HepG2 (cell line): Measurements from ENCODE around the gene CEP57L1. TPM values are rescaled to one million over a fixed set of nuclear protein-coding genes. Genes with fewer than 3 reads are reported as not detected.
A peak's percentile ranks its signal among the peaks of the same experiment; 100 is the strongest.

Experiments used
- BRF2 ChIP-seq: sonication (generic); formaldehyde crosslinking; IDR thresholded peaks from 2 replicates; pipeline ENCODE4 v1.8.1; 2022; ENCODE audit warnings: mild to moderate bottlenecking, missing genetic modification reagents
- DR1 ChIP-seq: sonication (generic); formaldehyde crosslinking; IDR thresholded peaks from 2 replicates; pipeline ENCODE4 v1.8.0; 2021; ENCODE audit warnings: mild to moderate bottlenecking, missing genetic modification reagents, inconsistent platforms
- HMGXB4 ChIP-seq, 2 experiments: sonication (generic) in 1 of 2; formaldehyde crosslinking in 1 of 2; IDR thresholded peaks; 2 replicates each; pipeline versions ENCODE4 v1.4.0 to v1.6.1; 2018 to 2020; ENCODE audit warnings: missing genetic modification reagents in 2 of 2, borderline replicate concordance in 1 of 2, low read depth in 1 of 2, mild to moderate bottlenecking in 1 of 2, missing biosample characterization in 1 of 2
- HNRNPK ChIP-seq: fragments of 200-400 bp; formaldehyde crosslinking; IDR thresholded peaks from 2 replicates; pipeline ENCODE4 v1.6.1; 2018; ENCODE audit warnings: low read length, low read depth, moderate library complexity, mild to moderate bottlenecking; ENCODE audit not compliant: poor library complexity, severe bottlenecking
- IKZF5 ChIP-seq: IDR thresholded peaks from 2 replicates; pipeline ENCODE4 v1.6.1; 2018; ENCODE audit warnings: missing genetic modification reagents, mild to moderate bottlenecking, missing compliant biosample characterization
- IRF1 ChIP-seq: sonication (generic); formaldehyde crosslinking; IDR thresholded peaks from 2 replicates; pipeline ENCODE4 v1.4.0; 2020; ENCODE audit warnings: low read depth, mild to moderate bottlenecking, missing genetic modification reagents
- ISX ChIP-seq: sonication (generic); formaldehyde crosslinking; conservative IDR thresholded peaks from 2 replicates; pipeline ENCODE4 v1.5.0; 2020; ENCODE audit warnings: missing genetic modification reagents
- MAX ChIP-seq: IDR thresholded peaks from 2 replicates; pipeline ENCODE4 v1.6.1; 2012; ENCODE audit warnings: inconsistent platforms
- MTA3 ChIP-seq: sonication (generic); formaldehyde crosslinking; IDR thresholded peaks from 2 replicates; pipeline ENCODE4 v1.4.0; 2020; ENCODE audit warnings: missing genetic modification reagents
- NBN ChIP-seq: fragments of 450-650 bp; conservative IDR thresholded peaks from 2 replicates; pipeline ENCODE4 v1.6.1; 2017
- RNF2 ChIP-seq: fragments of 450-650 bp; conservative IDR thresholded peaks from 2 replicates; pipeline ENCODE4 v1.6.1; 2016; ENCODE audit warnings: low read depth
- TAF1 ChIP-seq: sonication (generic); formaldehyde crosslinking; IDR thresholded peaks from 2 replicates; pipeline ENCODE4 v1.4.0; 2020; ENCODE audit warnings: missing genetic modification reagents
- ZBTB38 ChIP-seq: sonication (generic); formaldehyde crosslinking; IDR thresholded peaks from 2 replicates; pipeline ENCODE4 v1.5.1; 2020; ENCODE audit warnings: mild to moderate bottlenecking, missing genetic modification reagents
- ZBTB46 ChIP-seq: sonication (generic); formaldehyde crosslinking; IDR thresholded peaks from 2 replicates; pipeline ENCODE4 v1.4.0; 2020; ENCODE audit warnings: mild to moderate bottlenecking, missing genetic modification reagents, borderline replicate concordance
- ZMAT3 ChIP-seq: sonication (generic); formaldehyde crosslinking; conservative IDR thresholded peaks from 2 replicates; pipeline ENCODE4 v1.7.0; 2021; ENCODE audit warnings: missing genetic modification reagents
- ZNF143 ChIP-seq: sonication (generic); formaldehyde crosslinking; IDR thresholded peaks from 2 replicates; pipeline ENCODE4 v1.4.0; 2020; ENCODE audit warnings: missing genetic modification reagents
- ZNF24 ChIP-seq: fragments of 450-650 bp; IDR thresholded peaks from 2 replicates; pipeline ENCODE4 v1.6.1; 2017; ENCODE audit warnings: antibody characterized with exemption, mild to moderate bottlenecking
- ZNF549 ChIP-seq: sonication (generic); formaldehyde crosslinking; IDR thresholded peaks from 2 replicates; pipeline ENCODE4 v1.5.0; 2020; ENCODE audit warnings: missing genetic modification reagents
- ZNF567 ChIP-seq: sonication (generic); formaldehyde crosslinking; IDR thresholded peaks from 2 replicates; pipeline ENCODE4 v1.8.1; 2023; ENCODE audit warnings: mild to moderate bottlenecking, missing genetic modification reagents, borderline replicate concordance
- ZNF672 ChIP-seq: sonication (generic); formaldehyde crosslinking; IDR thresholded peaks from 2 replicates; pipeline ENCODE4 v1.8.1; 2022; ENCODE audit warnings: missing genetic modification reagents
- ZNF761 ChIP-seq: sonication (generic); formaldehyde crosslinking; conservative IDR thresholded peaks from 2 replicates; pipeline ENCODE4 v1.4.0; 2020; ENCODE audit warnings: mild to moderate bottlenecking, missing genetic modification reagents
- polyA plus RNA-seq, 8 experiments: library from polyadenylated mRNA; depleted of rRNA in 3 of 8; stranded (reverse) in 7 of 8; unstranded in 1 of 8; fragments of >200 nt; fragmentation: Illumina TruSeq in 4 of 8; extraction: Trizol in 4 of 8; gene quantifications; 2 replicates each; pipeline versions ENCODE4 v1.2.1 to v1.2.3, GENCODE V29; 2011 to 2016; ENCODE audit warnings: low read depth in 4 of 8, missing spikeins in 1 of 8, mixed read lengths in 1 of 8; ENCODE audit not compliant: insufficient read depth in 1 of 8
- total RNA-seq, 5 experiments: library from RNA; depleted of rRNA; stranded (reverse); fragments of >200 nt; fragmentation: Illumina TruSeq; extraction: Trizol; gene quantifications; 2 replicates each; pipeline ENCODE4 v1.2.3, GENCODE V29; 2016; ENCODE audit warnings: low read depth in 1 of 5

Gene CEP57L1
- total and polyA plus RNA-seq, 2 of the 13 experiments (the other 11 are each of a cell fraction or from before 2014, with no cell fraction given): 7.7 to 15.5 TPM

GRCh38 chr6:109094416-109095035 is 781 bp upstream of the CEP57L1 start, which contains the start of gene SESN1 (continued):
- TF ChIP-seq ZNF24 (no peak), IKZF5 (CRISPR knock-in tag) (no peak; the same call in 1 of the 2 replicates), ZBTB46 (CRISPR knock-in tag) (no peak), RNF2 (0 out of 2 replicates have a peak, but pooled peaks have one; percentile 30), BRF2 (CRISPR knock-in tag) (peak; percentile 81; the same call in 1 of the 2 replicates), ZBTB38 (CRISPR knock-in tag) (peak; percentile 49; the same call in 1 of the 2 replicates), ZNF567 (CRISPR knock-in tag) (peak; percentile 51; the same call in 1 of the 2 replicates), DR1 (CRISPR knock-in tag) (peak; percentile 21; the same call in 1 of the 2 replicates), IRF1 (CRISPR knock-in tag) (no peak), HNRNPK (peak; percentile 75), HMGXB4 (CRISPR knock-in tag; IDR thresholded peaks at IDR 0.05; ENCODE audit: borderline replicate concordance in 1 of 2, low read depth in 1 of 2) (peak; percentile 52 to 81), NBN (no peak), ZNF549 (no peak), TAF1 (CRISPR knock-in tag) (peak; percentile 77), ZNF761 (no peak; the same call in 1 of the 2 replicates), ZNF672 (no peak), MAX (peak; percentile 76), ISX (0 out of 2 replicates have a peak, but pooled peaks have one; percentile 44), ZMAT3 (CRISPR knock-in tag) (peak; percentile 90), ZNF143 (CRISPR knock-in tag) (no peak), MTA3 (CRISPR knock-in tag) (no peak)
